ENCODE results near the gene IL36B.

DNA sequence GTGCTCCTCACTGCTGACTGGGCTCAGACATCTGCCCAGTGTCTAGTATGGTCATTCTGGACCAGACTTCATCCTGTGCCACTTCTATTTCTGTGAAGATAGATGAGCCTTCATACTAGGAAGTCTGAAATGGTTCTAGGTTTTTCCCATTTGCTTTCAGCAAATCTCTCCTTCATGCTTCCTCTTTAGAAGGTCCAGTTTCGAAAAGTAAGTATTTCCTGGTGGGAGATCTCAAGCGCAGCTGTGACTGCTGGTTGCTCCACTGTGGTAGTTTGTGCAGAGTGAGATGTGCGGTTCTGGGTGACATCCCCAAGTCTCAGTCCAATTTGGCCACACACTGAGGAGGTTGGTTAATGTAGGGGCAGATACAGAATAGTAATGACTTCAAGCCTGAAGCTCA is 14.4 kb downstream of the IL36B start:
- TF ChIP-seq TAF1 (IDR thresholded peaks at IDR 0.05; ENCODE audit: borderline replicate concordance, low read depth, low read length): no peak
- no peak for TF ChIP-seq POLR2A (IDR thresholded peaks at IDR 0.05; ENCODE audit: low read depth, low read length)

Measured in GM12892 (cell line).